Progenitor cell of endocrine pancreas (in vitro differentiated cells): ENCODE measurements around the gene CORIN. TPM values are rescaled to one million over a fixed set of nuclear protein-coding genes. Genes with fewer than 3 reads are reported as not detected.
"Not testable (repeated sequence)": the region's sequence is repeated elsewhere in the genome, so short reads cannot be mapped to it uniquely, and the experiment has no call there.

ENCODE experiments used
- DNase-seq: peaks from one replicate; pipeline ENCODE4 v3.0.0; 2021; ENCODE audit warnings: low spot score; ENCODE audit not compliant: unreplicated experiment
- H3K27ac Mint-ChIP-seq: 2 replicates; pipeline ENCODE4 v1.8.0; 2021; ENCODE audit warnings: mild to moderate bottlenecking, moderate library complexity, mixed read lengths
- H3K27me3 Mint-ChIP-seq: 2 replicates; pipeline ENCODE4 v1.8.0; 2021; ENCODE audit warnings: mixed read lengths
- H3K36me3 Mint-ChIP-seq: 2 replicates; pipeline ENCODE4 v1.8.0; 2022; ENCODE audit warnings: mixed read lengths; ENCODE audit not compliant: insufficient read depth
- H3K4me1 Mint-ChIP-seq: 2 replicates; pipeline ENCODE4 v1.8.0; 2021; ENCODE audit warnings: low read depth, mixed read lengths
- H3K4me3 Mint-ChIP-seq: 2 replicates; pipeline ENCODE4 v1.8.0; 2021; ENCODE audit warnings: low read depth, mild to moderate bottlenecking, moderate library complexity, mixed read lengths
- H3K9me3 Mint-ChIP-seq: 2 replicates; pipeline ENCODE4 v1.8.0; 2021; ENCODE audit warnings: low read depth, mixed read lengths
- microRNA-seq: library from miRNA; unstranded; fragments of <30 nt; microRNA quantifications from one replicate; pipeline ENCODE4 v1.1.0, GENCODE V29; 2020; ENCODE audit warnings: borderline number of aligned reads; ENCODE audit not compliant: unreplicated experiment
- total RNA-seq: library from RNA; stranded (reverse); gene quantifications from 2 replicates; pipeline ENCODE4 v1.2.1, GENCODE V29; 2021
- TF ChIP-seq, protein P1 (sequence below): fragments of 200-600 bp; sonication (generic); IDR thresholded peaks from one replicate; pipeline ENCODE4 v1.5.0; 2021; ENCODE audit warnings: antibody characterized with exemption, mild to moderate bottlenecking; ENCODE audit not compliant: unreplicated experiment

The CORIN gene
- total RNA-seq, 1 donor from 2014 or later: 0.84 TPM

DNA sequence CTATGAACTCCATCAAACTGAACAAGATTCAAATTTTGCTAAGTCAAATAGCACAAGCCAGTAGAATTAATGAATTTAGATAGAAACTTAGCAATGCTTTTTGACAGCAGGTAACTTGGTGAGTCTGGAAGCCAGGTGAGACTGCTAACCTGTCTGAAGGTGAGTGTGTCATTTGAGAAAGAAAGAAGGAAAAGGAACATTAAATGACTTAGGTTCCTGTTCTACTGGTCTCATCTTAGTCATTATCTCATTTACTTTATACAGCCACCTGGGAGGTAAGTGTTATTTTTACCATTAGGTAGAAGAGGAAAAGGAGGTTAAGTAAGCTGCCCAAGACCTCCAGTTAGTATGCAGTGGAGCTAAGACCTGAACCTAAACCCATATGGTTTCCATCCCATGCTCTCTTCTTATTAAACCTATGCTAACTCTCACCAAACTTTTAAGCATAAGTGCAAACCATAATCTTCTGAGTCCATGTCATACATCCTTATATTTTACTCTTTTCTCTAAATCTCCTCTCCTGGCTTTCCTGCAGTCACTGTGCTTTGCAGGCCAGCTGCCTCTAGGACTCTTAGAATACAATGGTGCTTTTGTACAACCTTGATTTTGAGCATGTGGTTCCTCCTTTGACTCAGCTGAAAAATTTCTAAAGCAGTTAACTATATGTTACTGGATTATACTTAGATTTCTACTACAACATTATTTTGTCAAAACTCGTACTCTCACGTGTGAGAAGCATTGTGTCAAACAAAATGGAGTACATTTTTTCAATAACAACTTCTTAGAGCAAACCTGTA, 284.3 kb downstream of the CORIN start:
- TF ChIP-seq, protein P1, sequence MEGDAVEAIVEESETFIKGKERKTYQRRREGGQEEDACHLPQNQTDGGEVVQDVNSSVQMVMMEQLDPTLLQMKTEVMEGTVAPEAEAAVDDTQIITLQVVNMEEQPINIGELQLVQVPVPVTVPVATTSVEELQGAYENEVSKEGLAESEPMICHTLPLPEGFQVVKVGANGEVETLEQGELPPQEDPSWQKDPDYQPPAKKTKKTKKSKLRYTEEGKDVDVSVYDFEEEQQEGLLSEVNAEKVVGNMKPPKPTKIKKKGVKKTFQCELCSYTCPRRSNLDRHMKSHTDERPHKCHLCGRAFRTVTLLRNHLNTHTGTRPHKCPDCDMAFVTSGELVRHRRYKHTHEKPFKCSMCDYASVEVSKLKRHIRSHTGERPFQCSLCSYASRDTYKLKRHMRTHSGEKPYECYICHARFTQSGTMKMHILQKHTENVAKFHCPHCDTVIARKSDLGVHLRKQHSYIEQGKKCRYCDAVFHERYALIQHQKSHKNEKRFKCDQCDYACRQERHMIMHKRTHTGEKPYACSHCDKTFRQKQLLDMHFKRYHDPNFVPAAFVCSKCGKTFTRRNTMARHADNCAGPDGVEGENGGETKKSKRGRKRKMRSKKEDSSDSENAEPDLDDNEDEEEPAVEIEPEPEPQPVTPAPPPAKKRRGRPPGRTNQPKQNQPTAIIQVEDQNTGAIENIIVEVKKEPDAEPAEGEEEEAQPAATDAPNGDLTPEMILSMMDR: no peak
- H3K27ac Mint-ChIP-seq: no peak overlapping the region
- peaks cover 3% of the 10 kb centered on the region for H3K9me3 Mint-ChIP-seq
- no peaks in the 10 kb centered on the region for H3K4me1 Mint-ChIP-seq
- H3K36me3 Mint-ChIP-seq: peaks cover 19% of the 10 kb centered on the region
- no peaks in the 10 kb centered on the region for H3K27me3 Mint-ChIP-seq
- no peak overlapping the region for H3K4me3 Mint-ChIP-seq
- DNase-seq: no peak

DNA sequence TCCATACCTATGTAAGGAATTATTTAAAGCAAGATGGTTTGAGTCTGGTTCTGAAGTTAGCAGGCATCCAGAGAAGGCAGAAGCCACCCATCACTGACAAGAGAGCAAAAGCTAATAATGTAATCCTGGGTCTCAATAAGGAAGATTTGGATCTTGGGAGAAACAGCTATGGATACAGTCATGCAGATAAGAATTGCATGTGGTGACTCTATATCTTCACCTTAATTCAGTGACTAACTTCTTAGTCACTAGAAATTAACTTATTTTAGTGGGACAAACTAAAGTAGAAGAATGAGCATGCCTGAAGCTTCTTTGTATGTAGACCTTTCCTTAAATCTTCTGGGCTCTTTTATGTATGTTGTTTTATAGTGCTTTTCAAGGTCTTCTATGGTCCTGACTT, 286.2 kb downstream of the CORIN start:
- no peaks in the 10 kb centered on the region for H3K4me1 Mint-ChIP-seq
- peaks cover 22% of the 10 kb centered on the region for H3K36me3 Mint-ChIP-seq
- no peak overlapping the region for H3K27ac Mint-ChIP-seq
- H3K27me3 Mint-ChIP-seq: no peaks in the 10 kb centered on the region
- H3K4me3 Mint-ChIP-seq: no peak overlapping the region
- TF ChIP-seq, protein P1: no peak
- peaks cover 3% of the 10 kb centered on the region for H3K9me3 Mint-ChIP-seq
- DNase-seq: no peak

DNA sequence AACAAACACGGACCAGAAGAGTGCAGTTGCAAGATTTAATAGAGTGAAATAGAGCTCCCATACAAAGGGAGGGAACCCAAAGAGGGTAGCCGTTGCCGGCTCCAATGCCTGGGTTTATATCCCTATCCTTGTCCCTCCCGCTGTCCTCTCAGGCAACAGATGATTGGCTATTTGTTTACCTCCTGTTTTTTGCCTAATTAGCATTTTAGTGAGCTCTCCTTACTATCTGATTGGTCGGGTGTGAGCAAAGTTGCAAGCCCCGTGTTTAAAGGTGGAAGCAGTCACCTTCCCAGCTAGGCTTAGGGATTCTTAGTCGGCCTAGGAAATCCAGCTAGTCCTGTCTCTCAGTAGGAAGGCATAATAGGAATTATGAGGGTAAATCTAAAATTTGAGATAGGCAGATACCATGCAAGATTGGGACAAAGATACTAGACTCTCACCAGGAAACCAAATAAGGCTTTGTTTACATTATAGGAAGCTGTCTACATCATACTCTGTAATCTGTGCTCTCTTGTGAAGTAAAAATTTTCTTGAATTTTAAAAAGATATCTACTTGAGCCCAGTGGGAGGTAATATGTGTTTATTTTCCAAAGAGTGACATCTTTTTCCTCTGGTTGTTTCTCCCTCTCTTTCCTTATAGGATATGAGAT, 286.8 kb downstream of the CORIN start:
- Mint-ChIP-seq H3K4me1 (no peaks in the 10 kb centered on the region), H3K36me3 (peaks cover 25% of the 10 kb centered on the region), H3K4me3 (no peak overlapping the region), H3K27me3 (no peaks in the 10 kb centered on the region), H3K9me3 (peaks cover 3% of the 10 kb centered on the region), H3K27ac (no peak overlapping the region)
- no peak for DNase-seq
- TF ChIP-seq, protein P1: no peak

DNA sequence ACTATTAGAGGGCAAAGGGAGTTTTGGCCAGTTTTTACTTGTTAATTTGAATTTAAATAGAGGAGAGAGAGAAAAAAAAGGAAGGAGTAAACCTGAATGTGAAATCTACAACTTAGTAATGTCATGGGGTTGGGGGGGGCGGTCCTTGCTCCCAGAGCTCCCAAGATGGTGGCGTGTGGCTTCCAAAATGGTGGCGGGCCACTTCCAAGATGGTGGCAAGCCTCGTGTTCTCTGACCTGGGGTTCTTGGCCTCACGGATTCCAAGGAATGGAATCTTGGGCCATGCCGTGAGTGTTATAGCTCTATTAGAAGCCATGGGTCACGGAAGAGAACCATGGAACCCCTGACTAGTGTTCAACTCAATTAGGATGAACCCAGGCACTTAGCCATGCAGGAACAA, 287.5 kb downstream of the CORIN start:
- peaks cover 27% of the 10 kb centered on the region for H3K36me3 Mint-ChIP-seq
- H3K4me1 Mint-ChIP-seq, H3K4me3 Mint-ChIP-seq, H3K27ac Mint-ChIP-seq, H3K9me3 Mint-ChIP-seq, DNase-seq, H3K27me3 Mint-ChIP-seq: not testable (repeated sequence)

Small RNAs within 50 kb of the gene (microRNA-seq; reads per million reads assigned to microRNA genes)
- not detected for gene MIR8053

Other genes with a start within 250 kb of the CORIN start
- 39.3 and 39.6 TPM in 2 replicates for gene NFXL1, start 76.5 kb upstream of the CORIN start, total RNA-seq
- gene CNGA1, start 178.6 kb upstream of the CORIN start, total RNA-seq: 1.00 and 1.6 TPM in 2 replicates
- 17.6 and 21.1 TPM in 2 replicates for gene NIPAL1, start 178.7 kb upstream of the CORIN start, total RNA-seq